GM19023 (cell line): Measurements from ENCODE around the gene PCDHGA1.
"Not testable (repeated sequence)": the region's sequence is repeated elsewhere in the genome, so short reads cannot be mapped to it uniquely, and the experiment has no call there.

Experiments used
- ATAC-seq: cut with Tn5 transposase; IDR thresholded peaks from one replicate; pipeline ENCODE4 v1.9.1; 2021; ENCODE audit warnings: mild to moderate bottlenecking, moderate library complexity; ENCODE audit not compliant: unreplicated experiment

Gene PCDHGA1

DNA sequence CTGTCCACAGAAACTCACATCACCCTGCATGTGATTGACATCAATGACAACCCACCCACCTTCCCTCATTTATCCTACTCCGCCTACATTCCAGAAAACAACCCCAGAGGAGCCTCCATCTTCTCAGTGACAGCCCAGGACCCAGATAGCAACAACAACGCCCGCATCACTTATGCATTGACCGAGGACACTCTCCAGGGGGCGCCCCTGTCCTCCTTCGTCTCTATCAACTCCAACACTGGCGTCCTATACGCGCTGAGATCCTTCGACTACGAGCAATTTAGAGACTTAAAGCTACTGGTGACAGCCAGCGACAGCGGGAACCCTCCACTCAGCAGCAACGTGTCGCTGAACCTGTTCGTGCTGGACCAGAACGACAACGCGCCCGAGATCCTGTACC, 15.0 kb downstream of the PCDHGA1 start:
- ATAC-seq, result no peak

DNA sequence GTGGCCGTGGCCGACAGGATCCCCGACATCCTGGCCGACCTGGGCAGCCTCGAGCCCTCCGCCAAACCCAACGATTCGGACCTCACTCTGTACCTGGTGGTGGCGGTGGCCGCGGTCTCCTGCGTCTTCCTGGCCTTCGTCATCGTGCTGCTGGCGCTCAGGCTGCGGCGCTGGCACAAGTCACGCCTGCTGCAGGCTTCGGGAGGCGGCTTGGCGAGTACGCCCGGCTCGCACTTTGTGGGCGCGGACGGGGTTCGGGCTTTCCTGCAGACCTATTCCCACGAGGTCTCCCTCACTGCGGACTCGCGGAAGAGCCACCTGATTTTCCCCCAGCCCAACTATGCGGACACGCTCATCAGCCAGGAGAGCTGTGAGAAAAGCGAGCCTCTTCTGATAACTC, 15.7 kb downstream of the PCDHGA1 start:
- not testable (repeated sequence) for ATAC-seq

- no peak for ATAC-seq
These were observed 19.8 kb downstream of the PCDHGA1 start, which contains the start of gene PCDHGB1 for GRCh38 chr5:141349917-141350619. Gene PCDHGB1 (plus strand): TSS chr5:141350099. CDS start chr5:141350261, 162 bp downstream.

- no peak for ATAC-seq
These were observed 21.3 kb downstream of the PCDHGA1 start for GRCh38 chr5:141351591-141351990.

DNA sequence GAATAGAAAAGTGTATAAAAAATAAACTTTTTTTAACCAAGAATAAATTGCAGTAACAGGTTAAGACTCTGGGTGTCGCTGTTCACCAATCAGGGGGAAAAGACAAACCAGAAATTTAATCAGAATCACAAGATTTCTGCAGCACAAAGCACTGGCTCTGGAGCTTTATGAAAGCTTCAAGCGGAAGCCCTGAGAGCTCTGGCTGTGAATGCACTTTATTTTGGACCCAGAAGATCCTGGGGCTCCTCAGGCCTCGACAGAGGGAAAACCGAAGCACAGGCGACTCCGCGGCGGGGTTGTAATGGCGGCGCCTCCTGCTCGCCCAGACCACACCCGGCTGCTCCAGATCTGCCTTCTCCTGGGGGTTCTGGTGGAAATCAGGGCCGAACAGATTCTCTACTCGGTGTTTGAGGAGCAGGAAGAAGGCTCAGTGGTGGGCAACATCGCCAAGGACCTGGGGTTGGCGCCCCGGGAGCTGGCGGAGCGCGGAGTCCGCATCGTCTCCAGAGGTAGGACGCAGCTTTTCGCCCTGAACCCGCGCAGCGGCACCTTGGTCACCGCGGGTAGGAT, 24.7 kb downstream of the PCDHGA1 start, which contains the start of gene PCDHGA4:
TSS of gene PCDHGA4 (plus strand) at position 122 of the 570 bp plus-strand sequence. CDS start at position 209, 87 bp downstream.
- no peak for ATAC-seq

DNA sequence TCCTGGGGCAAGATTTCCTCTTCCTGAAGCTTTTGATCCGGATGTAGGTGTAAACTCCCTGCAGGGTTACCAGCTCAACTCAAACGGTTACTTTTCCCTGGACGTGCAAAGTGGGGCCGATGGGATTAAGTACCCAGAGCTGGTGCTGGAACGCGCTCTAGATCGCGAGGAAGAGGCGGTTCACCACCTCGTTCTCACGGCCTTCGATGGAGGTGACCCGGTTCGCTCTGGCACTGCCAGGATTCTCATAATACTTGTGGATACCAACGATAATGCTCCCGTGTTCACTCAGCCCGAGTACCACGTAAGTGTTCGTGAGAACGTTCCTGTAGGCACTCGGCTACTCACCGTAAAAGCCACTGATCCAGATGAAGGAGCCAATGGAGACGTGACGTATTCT, 25.3 kb downstream of the PCDHGA1 start:
- no peak for ATAC-seq

- no peak for ATAC-seq
These were observed 25.8 kb downstream of the PCDHGA1 start for GRCh38 chr5:141356133-141356532.

GRCh38 chr5:141356950-141357349, 26.6 kb downstream of the PCDHGA1 start:
- no peak for ATAC-seq

- ATAC-seq, result no peak
These were observed 29.6 kb downstream of the PCDHGA1 start, which contains the start of gene PCDHGB2 for GRCh38 chr5:141359790-141360426. Gene PCDHGB2 (plus strand): TSS chr5:141359994. CDS start chr5:141360136, 142 bp downstream.

DNA sequence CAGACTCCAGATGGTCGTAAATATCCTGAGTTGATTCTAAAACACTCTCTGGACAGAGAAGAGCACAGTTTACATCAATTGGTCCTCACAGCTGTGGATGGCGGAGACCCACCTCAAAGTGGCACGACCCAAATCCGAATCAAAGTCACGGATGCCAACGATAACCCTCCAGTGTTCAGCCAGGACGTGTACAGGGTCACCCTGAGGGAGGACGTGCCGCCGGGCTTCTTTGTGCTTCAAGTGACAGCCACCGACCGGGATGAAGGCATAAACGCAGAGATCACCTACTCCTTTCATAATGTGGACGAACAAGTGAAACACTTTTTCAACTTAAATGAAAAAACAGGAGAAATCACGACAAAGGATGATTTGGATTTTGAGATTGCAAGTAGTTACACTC, 30.4 kb downstream of the PCDHGA1 start:
- no peak for ATAC-seq

DNA sequence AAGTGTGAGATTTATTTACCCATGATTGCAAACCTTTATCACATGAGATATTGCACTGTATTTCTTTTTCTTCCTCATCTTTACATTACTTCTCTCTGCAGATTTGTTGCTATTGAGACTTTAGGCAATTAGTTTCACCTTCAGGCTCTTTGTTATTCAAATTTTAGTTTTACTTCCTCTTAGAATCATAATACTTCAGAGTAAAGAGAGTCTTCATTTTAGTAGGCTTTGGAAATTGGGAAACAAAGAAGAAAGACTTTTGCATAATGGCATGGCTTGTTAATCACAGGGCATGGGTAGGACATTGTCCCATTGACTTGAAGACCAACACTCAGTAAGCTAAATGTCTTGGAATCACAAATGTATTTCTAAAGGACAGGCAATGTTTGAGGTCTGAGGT, 32.4 kb downstream of the PCDHGA1 start:
- no peak for ATAC-seq

- ATAC-seq, result no peak
These were observed 33.8 kb downstream of the PCDHGA1 start, which contains the start of gene PCDHGA5 for GRCh38 chr5:141363952-141364660. Gene PCDHGA5 (plus strand): TSS chr5:141364162. CDS start chr5:141364331, 169 bp downstream.

DNA sequence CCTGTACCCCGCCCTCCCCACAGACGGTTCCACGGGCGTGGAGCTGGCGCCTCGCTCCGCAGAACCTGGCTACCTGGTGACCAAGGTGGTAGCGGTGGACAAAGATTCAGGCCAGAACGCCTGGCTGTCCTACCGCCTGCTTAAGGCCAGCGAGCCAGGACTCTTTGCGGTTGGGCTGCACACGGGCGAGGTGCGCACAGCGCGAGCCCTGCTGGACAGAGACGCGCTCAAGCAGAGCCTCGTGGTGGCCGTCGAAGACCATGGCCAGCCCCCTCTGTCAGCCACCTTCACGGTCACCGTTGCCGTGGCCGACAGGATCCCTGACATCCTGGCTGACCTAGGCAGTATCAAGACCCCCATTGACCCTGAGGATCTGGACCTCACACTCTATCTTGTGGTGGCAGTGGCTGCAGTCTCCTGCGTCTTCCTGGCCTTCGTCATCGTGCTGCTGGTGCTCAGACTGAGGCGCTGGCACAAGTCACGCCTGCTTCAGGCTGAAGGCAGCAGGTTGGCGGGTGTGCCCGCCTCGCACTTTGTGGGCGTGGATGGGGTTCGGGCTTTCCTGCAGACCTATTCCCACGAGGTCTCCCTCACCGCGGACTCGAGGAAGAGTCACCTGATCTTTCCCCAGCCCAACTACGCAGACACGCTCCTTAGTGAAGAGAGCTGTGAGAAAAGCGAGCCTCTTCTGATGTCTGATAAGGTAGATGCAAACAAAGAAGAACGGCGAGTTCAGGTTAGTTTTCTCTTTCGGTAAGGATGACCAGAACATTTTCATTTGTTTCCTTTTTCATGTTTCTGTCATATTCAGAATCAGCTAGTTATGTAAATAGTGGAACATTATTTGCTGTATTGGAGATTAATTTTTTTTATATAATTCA, 35.9 kb downstream of the PCDHGA1 start:
- ATAC-seq, result no peak

DNA sequence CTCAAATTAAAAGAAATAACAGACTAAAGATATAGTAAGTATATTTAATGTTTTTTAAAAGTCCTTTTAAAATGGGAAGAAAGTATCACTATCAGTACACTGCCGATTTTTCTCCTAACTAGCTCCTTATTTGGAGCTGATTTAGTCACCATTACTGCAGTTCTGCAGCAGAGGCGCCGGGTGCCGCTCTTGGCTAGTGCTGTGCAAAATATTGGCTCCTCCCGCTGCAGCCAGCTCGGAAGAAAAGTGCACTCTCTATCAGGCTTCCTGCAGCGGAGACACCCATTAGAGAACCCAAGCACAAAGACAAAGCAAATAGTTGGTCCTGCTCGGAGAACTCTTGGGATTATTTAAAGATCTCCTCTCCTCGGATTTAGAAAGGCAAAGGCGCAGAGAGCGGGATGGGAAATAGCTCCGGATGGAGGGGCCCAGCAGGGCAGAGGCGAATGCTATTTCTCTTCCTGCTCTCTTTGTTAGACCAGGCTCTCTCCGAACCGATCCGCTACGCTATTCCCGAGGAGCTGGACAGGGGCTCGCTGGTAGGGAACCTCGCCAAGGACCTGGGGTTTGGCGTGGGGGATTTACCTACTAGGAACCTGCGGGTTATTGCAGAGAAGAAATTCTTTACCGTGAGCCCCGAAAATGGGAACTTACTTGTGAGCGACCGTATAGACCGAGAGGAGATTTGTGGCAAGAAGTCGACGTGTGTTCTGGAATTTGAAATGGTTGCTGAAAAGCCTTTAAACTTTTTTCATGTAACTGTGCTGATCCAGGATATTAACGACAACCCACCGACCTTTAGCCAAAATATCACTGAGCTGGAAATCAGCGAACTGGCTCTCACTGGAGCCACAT, 39.9 kb downstream of the PCDHGA1 start, which contains the start of gene PCDHGB3:
TSS of gene PCDHGB3 (plus strand) at position 249 of the 855 bp plus-strand sequence. CDS start at position 402, 153 bp downstream.
- peak; percentile 96 for ATAC-seq

- no peak for ATAC-seq
These were observed 41.5 kb downstream of the PCDHGA1 start for GRCh38 chr5:141371572-141372475.

DNA sequence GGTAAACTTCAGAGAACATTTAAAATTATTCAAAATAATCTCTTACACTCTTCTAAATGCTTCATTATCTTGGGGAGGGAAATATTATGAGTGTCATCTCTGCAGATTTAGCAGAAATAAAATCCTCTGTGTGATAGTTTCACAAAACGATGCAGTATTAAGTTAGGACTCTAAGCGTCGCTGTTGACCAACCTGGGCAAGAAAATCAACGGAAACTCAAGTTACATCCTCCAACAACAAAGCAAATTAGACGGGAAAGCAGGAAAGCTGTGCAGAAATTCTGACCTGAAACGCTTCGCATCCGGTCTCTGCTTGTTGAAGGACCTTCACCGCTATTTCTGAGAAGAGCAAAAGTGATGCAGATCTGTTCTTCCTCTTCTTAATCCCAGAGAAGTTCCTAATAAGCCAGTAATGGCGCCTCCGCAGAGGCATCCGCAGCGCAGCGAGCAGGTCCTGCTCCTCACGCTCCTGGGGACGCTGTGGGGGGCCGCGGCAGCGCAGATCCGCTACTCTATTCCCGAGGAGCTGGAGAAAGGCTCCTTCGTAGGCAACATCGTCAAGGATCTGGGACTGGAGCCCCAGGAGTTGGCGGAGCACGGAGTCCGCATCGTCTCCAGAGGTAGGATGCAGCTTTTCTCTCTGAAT, 43.5 kb downstream of the PCDHGA1 start, which contains the start of gene PCDHGA6:
TSS of gene PCDHGA6 (plus strand) at position 219 of the 645 bp plus-strand sequence. CDS start at position 412, 193 bp downstream.
- no peak for ATAC-seq

GRCh38 chr5:141374627-141375026, 44.3 kb downstream of the PCDHGA1 start:
- no peak for ATAC-seq
